ENCODE measurements around the gene LDLRAP1.

LDLRAP1 gene

GRCh38 chr1:25570798-25571521 is 27.6 kb downstream of the LDLRAP1 start:
- ChIA-PET CTCF (interaction anchor here (0.9 to 2.8 kb wide), 6 partner anchors 10 to 32 kb away, joined by 3 to 15 read pairs (median 6); no protein-coding TSS in a partner anchor), POLR2A (no interaction called here)
- Histone ChIP-seq H3K27me3 (replicated peaks in 2 of 5; ENCODE audit: control insufficient read depth in 4 of 5, insufficient read depth in 5 of 5, low read length in 4 of 5) (no peaks in the 10 kb centered on the region), H3K9me3 (ENCODE audit: control extremely low read depth in 1 of 5, control insufficient read depth in 4 of 5, insufficient read depth in 2 of 5, low read depth in 1 of 5, low read length in 4 of 5) (no peaks in the 10 kb centered on the region), H3K27ac (ENCODE audit: insufficient read depth in 1 of 2, low read depth in 1 of 2, low read length in 2 of 2, poor library complexity in 1 of 2, severe bottlenecking in 2 of 2) (no peak overlapping the region), H3K4me1 (ENCODE audit: control extremely low read depth in 1 of 4, control insufficient read depth in 4 of 4, insufficient read depth in 4 of 4, low read length in 3 of 4) (peaks cover 0 to 7% (median 4%) of the 10 kb centered on the region in 4 experiments), H3K4me3 (ENCODE audit: control insufficient read depth in 1 of 7, extremely low read depth in 1 of 7, insufficient read depth in 4 of 7, low read depth in 2 of 7, low read length in 6 of 7) (no peak overlapping the region), H3K36me3 (ENCODE audit: control insufficient read depth in 4 of 4, insufficient read depth in 4 of 4, low read length in 3 of 4) (peaks cover 0 to 5% (median 2%) of the 10 kb centered on the region in 4 experiments)
- WGBS (ENCODE audit: insufficient coverage) = 96% methylated on average over 10 of the region's 12 CpGs
- DNase-seq = no peak

DNA sequence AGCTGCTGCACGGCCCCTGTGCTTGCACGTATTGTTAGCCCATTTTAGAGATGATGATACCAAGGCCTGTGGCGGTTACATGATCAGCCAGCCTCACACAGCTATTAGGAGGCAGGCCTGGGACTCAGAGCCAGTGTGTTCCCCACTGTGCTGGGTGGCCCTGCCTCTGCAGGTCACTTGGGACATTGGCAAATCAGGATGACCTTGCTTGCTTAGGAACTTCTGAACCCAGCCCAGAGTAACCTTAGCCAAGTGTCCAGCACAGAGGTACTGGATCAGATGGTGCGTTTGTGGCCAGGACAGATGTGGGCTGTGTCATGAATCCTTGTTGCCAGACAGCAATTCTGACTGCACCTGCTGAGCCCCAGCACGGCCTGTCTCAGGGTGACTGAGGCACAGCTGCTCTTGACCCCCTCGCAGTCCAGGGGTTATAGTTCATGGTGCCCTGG is 28.1 kb downstream of the LDLRAP1 start:
- peaks cover 0 to 5% (median 2%) of the 10 kb centered on the region in 4 experiments for H3K36me3 ChIP-seq (ENCODE audit: control insufficient read depth in 4 of 4, insufficient read depth in 4 of 4, low read length in 3 of 4)
- POLR2A ChIA-PET = no interaction called here

GRCh38 chr1:25572107-25572506 is 28.7 kb downstream of the LDLRAP1 start:
- no peak for DNase-seq
- Histone ChIP-seq H3K27ac (ENCODE audit: insufficient read depth in 1 of 2, low read depth in 1 of 2, low read length in 2 of 2, poor library complexity in 1 of 2, severe bottlenecking in 2 of 2) (no peak overlapping the region), H3K4me3 (ENCODE audit: control insufficient read depth in 1 of 7, extremely low read depth in 1 of 7, insufficient read depth in 4 of 7, low read depth in 2 of 7, low read length in 6 of 7) (no peak overlapping the region), H3K27me3 (replicated peaks in 2 of 5; ENCODE audit: control insufficient read depth in 4 of 5, insufficient read depth in 5 of 5, low read length in 4 of 5) (no peaks in the 10 kb centered on the region), H3K4me1 (ENCODE audit: control extremely low read depth in 1 of 4, control insufficient read depth in 4 of 4, insufficient read depth in 4 of 4, low read length in 3 of 4) (peaks cover 0 to 2% (median 0%) of the 10 kb centered on the region in 4 experiments), H3K36me3 (ENCODE audit: control insufficient read depth in 4 of 4, insufficient read depth in 4 of 4, low read length in 3 of 4) (peaks cover 0 to 3% (median 2%) of the 10 kb centered on the region in 4 experiments), H3K9me3 (ENCODE audit: control extremely low read depth in 1 of 5, control insufficient read depth in 4 of 5, insufficient read depth in 2 of 5, low read depth in 1 of 5, low read length in 4 of 5) (no peaks in the 10 kb centered on the region)
- CTCF ChIA-PET = interaction anchor here (0.6 to 2.8 kb wide), 16 partner anchors 8 to 238 kb away, joined by 3 to 15 read pairs (median 4); no protein-coding TSS in a partner anchor
- POLR2A ChIA-PET = interaction anchor here (1.2 kb wide), 1 partner anchor 23 kb away, joined by 3 read pairs; no protein-coding TSS in a partner anchor
- 91% methylated on average over 3 of the region's 5 CpGs for WGBS (ENCODE audit: insufficient coverage)

More for the DNA sequence above, 28.1 kb downstream of the LDLRAP1 start:
- H3K4me1 ChIP-seq (ENCODE audit: control extremely low read depth in 1 of 4, control insufficient read depth in 4 of 4, insufficient read depth in 4 of 4, low read length in 3 of 4) = peaks cover 0 to 3% (median 2%) of the 10 kb centered on the region in 4 experiments
- H3K9me3 ChIP-seq (ENCODE audit: control extremely low read depth in 1 of 5, control insufficient read depth in 4 of 5, insufficient read depth in 2 of 5, low read depth in 1 of 5, low read length in 4 of 5) = no peaks in the 10 kb centered on the region
- no peak for DNase-seq
- H3K27ac ChIP-seq (ENCODE audit: insufficient read depth in 1 of 2, low read depth in 1 of 2, low read length in 2 of 2, poor library complexity in 1 of 2, severe bottlenecking in 2 of 2) = no peak overlapping the region
- WGBS (ENCODE audit: insufficient coverage) = 95% methylated on average over 6 of the region's 6 CpGs
- no peak overlapping the region for H3K4me3 ChIP-seq (ENCODE audit: control insufficient read depth in 1 of 7, extremely low read depth in 1 of 7, insufficient read depth in 4 of 7, low read depth in 2 of 7, low read length in 6 of 7)
- H3K27me3 ChIP-seq (replicated peaks in 2 of 5; ENCODE audit: control insufficient read depth in 4 of 5, insufficient read depth in 5 of 5, low read length in 4 of 5) = no peaks in the 10 kb centered on the region
- CTCF ChIA-PET = interaction anchor here (0.7 to 2.8 kb wide), 9 partner anchors 10 to 166 kb away, joined by 3 to 15 read pairs (median 5); no protein-coding TSS in a partner anchor

DNA sequence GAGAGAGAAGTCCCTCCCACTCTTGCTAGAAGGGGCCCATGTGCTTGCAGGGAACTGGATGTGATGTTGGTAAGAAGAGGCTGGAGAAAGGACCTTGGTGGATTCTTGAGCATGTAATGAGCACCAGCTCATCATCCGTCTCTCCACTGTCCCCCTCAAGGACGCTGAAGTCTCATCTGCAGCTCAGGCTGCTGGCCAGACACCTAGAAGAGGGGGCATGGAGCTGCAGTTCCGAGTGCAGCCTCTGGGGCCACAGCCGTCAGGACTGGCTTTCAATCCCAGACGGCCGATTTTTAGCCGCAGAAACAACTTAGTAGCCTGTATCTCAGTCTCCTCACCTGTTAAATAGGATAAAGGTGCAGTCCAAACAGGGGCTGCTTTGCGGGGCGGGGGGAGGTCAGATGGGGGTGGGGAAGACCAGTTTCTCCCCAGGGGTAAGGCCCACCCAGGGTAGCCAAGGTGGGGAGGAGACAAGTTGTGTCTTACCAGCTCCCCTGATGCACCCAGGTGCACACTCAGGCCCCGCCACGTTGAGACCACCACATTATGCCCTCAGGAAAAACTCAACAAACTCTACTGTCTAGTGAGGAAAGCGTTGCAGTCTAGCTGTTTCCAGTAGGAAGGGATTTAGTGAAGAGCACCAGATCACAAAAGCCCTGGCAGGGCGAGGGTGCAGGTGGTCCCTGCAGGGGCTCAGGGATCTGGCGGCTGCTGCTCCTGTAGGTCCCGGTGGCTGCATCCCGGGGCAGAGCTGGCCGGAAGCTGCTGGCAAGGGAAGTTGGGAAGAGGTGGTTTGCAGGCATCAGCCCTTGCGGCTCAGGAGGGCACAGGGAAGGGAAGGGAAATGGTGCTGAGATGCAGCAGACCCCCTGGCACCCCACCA is 29.5 kb downstream of the LDLRAP1 start:
- H3K27ac ChIP-seq (ENCODE audit: insufficient read depth in 1 of 2, low read depth in 1 of 2, low read length in 2 of 2, poor library complexity in 1 of 2, severe bottlenecking in 2 of 2) = no peak overlapping the region
- H3K27me3 ChIP-seq (replicated peaks in 2 of 5; ENCODE audit: control insufficient read depth in 4 of 5, insufficient read depth in 5 of 5, low read length in 4 of 5) = peaks cover 0 to 1% (median 0%) of the 10 kb centered on the region in 5 experiments
- peak; percentile 25 to 66 (median 58) for DNase-seq
- H3K36me3 ChIP-seq (ENCODE audit: control insufficient read depth in 4 of 4, insufficient read depth in 4 of 4, low read length in 3 of 4) = peaks cover 0 to 3% (median under 1%) of the 10 kb centered on the region in 4 experiments
- H3K9me3 ChIP-seq (ENCODE audit: control extremely low read depth in 1 of 5, control insufficient read depth in 4 of 5, insufficient read depth in 2 of 5, low read depth in 1 of 5, low read length in 4 of 5) = no peaks in the 10 kb centered on the region
- ChIA-PET POLR2A (interaction anchor here (1.2 kb wide), 1 partner anchor 24 kb away, joined by 3 read pairs; no protein-coding TSS in a partner anchor), CTCF (interaction anchor here (0.6 to 2.8 kb wide), 19 partner anchors 8 to 237 kb away, joined by 3 to 15 read pairs (median 3); no protein-coding TSS in a partner anchor)
- H3K4me3 ChIP-seq (ENCODE audit: control insufficient read depth in 1 of 7, extremely low read depth in 1 of 7, insufficient read depth in 4 of 7, low read depth in 2 of 7, low read length in 6 of 7) = no peak overlapping the region
- 39% methylated on average over 17 of the region's 18 CpGs for WGBS (ENCODE audit: insufficient coverage)
- peaks cover 0 to 2% (median 0%) of the 10 kb centered on the region in 4 experiments for H3K4me1 ChIP-seq (ENCODE audit: control extremely low read depth in 1 of 4, control insufficient read depth in 4 of 4, insufficient read depth in 4 of 4, low read length in 3 of 4)

- no peak for DNase-seq
- Histone ChIP-seq H3K27me3 (replicated peaks in 2 of 5; ENCODE audit: control insufficient read depth in 4 of 5, insufficient read depth in 5 of 5, low read length in 4 of 5) (peaks cover 0 to 1% (median 0%) of the 10 kb centered on the region in 5 experiments), H3K9me3 (ENCODE audit: control extremely low read depth in 1 of 5, control insufficient read depth in 4 of 5, insufficient read depth in 2 of 5, low read depth in 1 of 5, low read length in 4 of 5) (no peaks in the 10 kb centered on the region), H3K36me3 (ENCODE audit: control insufficient read depth in 4 of 4, insufficient read depth in 4 of 4, low read length in 3 of 4) (peaks cover 0 to 3% (median under 1%) of the 10 kb centered on the region in 4 experiments), H3K4me1 (ENCODE audit: control extremely low read depth in 1 of 4, control insufficient read depth in 4 of 4, insufficient read depth in 4 of 4, low read length in 3 of 4) (peaks cover 0 to 2% (median 0%) of the 10 kb centered on the region in 4 experiments), H3K27ac (ENCODE audit: insufficient read depth in 1 of 2, low read depth in 1 of 2, low read length in 2 of 2, poor library complexity in 1 of 2, severe bottlenecking in 2 of 2) (no peak overlapping the region), H3K4me3 (ENCODE audit: control insufficient read depth in 1 of 7, extremely low read depth in 1 of 7, insufficient read depth in 4 of 7, low read depth in 2 of 7, low read length in 6 of 7) (no peak overlapping the region)
- ChIA-PET POLR2A (no interaction called here), CTCF (interaction anchor here (0.8 to 2.8 kb wide), 12 partner anchors 8 to 236 kb away, joined by 3 to 15 read pairs (median 4); no protein-coding TSS in a partner anchor)
- WGBS (ENCODE audit: insufficient coverage) = 90% methylated on average over 8 of the region's 9 CpGs
Measured at GRCh38 chr1:25573591-25573930, 30.2 kb downstream of the LDLRAP1 start.

- no peak for DNase-seq
- Histone ChIP-seq H3K4me1 (ENCODE audit: control extremely low read depth in 1 of 4, control insufficient read depth in 4 of 4, insufficient read depth in 4 of 4, low read length in 3 of 4) (peaks cover 0 to 2% (median 0%) of the 10 kb centered on the region in 4 experiments), H3K27me3 (replicated peaks in 2 of 5; ENCODE audit: control insufficient read depth in 4 of 5, insufficient read depth in 5 of 5, low read length in 4 of 5) (peaks cover 0 to 1% (median 0%) of the 10 kb centered on the region in 5 experiments), H3K36me3 (ENCODE audit: control insufficient read depth in 4 of 4, insufficient read depth in 4 of 4, low read length in 3 of 4) (peaks cover 0 to 2% (median under 1%) of the 10 kb centered on the region in 4 experiments), H3K27ac (ENCODE audit: insufficient read depth in 1 of 2, low read depth in 1 of 2, low read length in 2 of 2, poor library complexity in 1 of 2, severe bottlenecking in 2 of 2) (no peak overlapping the region), H3K9me3 (ENCODE audit: control extremely low read depth in 1 of 5, control insufficient read depth in 4 of 5, insufficient read depth in 2 of 5, low read depth in 1 of 5, low read length in 4 of 5) (no peaks in the 10 kb centered on the region), H3K4me3 (ENCODE audit: control insufficient read depth in 1 of 7, extremely low read depth in 1 of 7, insufficient read depth in 4 of 7, low read depth in 2 of 7, low read length in 6 of 7) (no peak overlapping the region)
- ChIA-PET CTCF (interaction anchor here (0.8 to 2.1 kb wide), 6 partner anchors 9 to 214 kb away, joined by 3 to 9 read pairs (median 3); no protein-coding TSS in a partner anchor), POLR2A (no interaction called here)
- 95% methylated on average over 8 of the region's 8 CpGs for WGBS (ENCODE audit: insufficient coverage)
Measured at GRCh38 chr1:25573961-25574360, 30.6 kb downstream of the LDLRAP1 start.
